GM10248 (cell line): ENCODE data around the gene ADAMTSL5.
"Not testable (repeated sequence)": the region's sequence is repeated elsewhere in the genome, so short reads cannot be mapped to it uniquely, and the experiment has no call there.

ENCODE experiments used
- CTCF ChIA-PET: fragments of 300-600 bp; sonication (Branson Sonifier 250); formaldehyde crosslinking; extraction: SDS; loops from one replicate; lab custom pipeline; 2021; ENCODE audit warnings: antibody characterized with exemption; lab: Yijun Ruan, JAX
- POLR2A ChIA-PET: fragments of 350-650 bp; sonication (Branson Sonifier 250); formaldehyde crosslinking; extraction: SDS; loops from one replicate; lab custom pipeline; 2020; ENCODE audit warnings: antibody characterized with exemption; lab: Yijun Ruan, JAX
- DNase-seq: peaks from one replicate; pipeline ENCODE4 v3.0.0; 2012; ENCODE audit errors: extremely low spot score
- CTCF ChIP-seq: IDR thresholded peaks from 2 replicates; pipeline ENCODE4 v1.5.1; 2012; ENCODE audit warnings: mild to moderate bottlenecking, low read depth; ENCODE audit errors: extremely low read depth, missing control alignments, control extremely low read depth

The ADAMTSL5 gene

DNA sequence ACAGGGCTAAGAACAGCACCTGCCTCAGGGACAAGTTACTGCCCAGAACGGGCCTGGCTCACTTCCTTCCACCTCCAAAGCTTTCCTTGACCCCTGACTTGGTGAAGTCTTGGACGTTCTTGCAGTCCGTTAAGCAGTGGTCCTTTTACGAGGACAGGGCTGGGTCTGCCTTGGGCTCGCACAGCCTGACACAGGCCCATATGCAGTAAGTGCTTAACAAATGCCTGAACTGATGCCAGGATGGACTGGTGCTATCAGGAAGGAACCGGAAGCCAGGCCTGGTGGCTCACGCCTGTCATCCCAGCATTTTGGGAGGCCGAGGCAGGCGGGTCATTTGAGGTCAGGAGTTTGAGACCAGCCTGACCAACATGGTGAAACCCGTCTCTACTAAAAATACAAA, 9.2 kb upstream of the ADAMTSL5 start:
- ChIA-PET CTCF (interaction anchor here (1.9 kb wide), 1 partner anchor 24 kb away, joined by 7 read pairs; no protein-coding TSS in a partner anchor), POLR2A (no interaction called here)
- no peak for DNase-seq
- no peak for TF ChIP-seq CTCF

DNA sequence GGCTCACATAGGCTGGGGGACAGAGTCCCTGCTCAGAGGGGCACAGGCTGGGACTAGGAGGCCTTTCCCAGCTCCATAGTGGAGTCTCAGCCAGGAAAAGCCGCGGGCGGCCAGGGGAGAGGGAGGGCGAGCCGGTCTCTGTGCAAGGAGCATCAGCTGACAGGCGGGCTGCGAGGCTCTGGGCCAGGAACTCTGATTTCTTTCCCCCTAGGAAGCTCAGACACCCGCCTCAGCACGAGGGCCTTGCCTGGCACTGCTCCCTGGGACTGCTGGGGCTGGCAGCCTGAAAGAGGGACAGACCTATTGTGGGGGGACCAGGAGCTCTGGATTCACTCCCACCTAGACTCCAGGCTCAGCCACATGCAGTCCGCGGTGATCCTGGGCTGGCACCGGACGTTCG, 8.8 kb upstream of the ADAMTSL5 start:
- DNase-seq: no peak
- POLR2A ChIA-PET: no interaction called here
- CTCF ChIA-PET: interaction anchor here (1.9 kb wide), 1 partner anchor 25 kb away, joined by 7 read pairs; no protein-coding TSS in a partner anchor
- TF ChIP-seq CTCF: no peak

DNA sequence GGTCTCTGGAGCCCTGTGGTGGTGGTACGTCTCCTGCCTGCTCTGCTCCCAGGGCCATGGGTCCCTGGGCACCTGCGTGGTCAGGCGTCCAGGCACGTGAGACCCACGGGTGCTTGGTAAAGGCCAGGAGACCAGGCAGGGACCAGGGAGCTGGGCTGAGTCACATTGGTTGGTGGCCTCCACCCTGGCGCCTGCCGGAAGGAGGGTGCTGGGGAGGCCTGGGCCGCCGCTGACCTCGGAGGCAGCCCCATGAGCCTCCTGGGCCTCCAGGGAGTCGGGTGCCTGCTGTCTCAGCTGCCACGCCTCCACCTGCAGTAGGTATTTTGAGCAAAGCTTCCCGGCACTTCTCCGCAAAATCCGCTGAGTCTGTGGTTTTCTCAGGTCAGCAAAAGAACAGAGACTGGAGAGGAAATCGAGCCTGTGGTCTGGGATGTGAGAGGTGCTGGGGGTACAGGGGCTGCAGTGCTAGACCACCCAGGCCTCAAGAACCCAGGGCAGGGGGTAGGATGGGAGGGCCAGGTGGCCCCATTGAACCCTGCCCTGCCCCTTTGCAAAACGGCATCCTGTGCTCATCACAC, 7.5 kb upstream of the ADAMTSL5 start:
- no peak for DNase-seq

GRCh38 chr19:1519802-1520201, 7.0 kb upstream of the ADAMTSL5 start:
- CTCF ChIA-PET: interaction anchor here (0.8 kb wide), 1 partner anchor 153 kb away, joined by 3 read pairs; no protein-coding TSS in a partner anchor

More for the DNA sequence above, 7.5 kb upstream of the ADAMTSL5 start:
- ChIA-PET POLR2A (no interaction called here), CTCF (interaction anchor here (0.8 kb wide), 1 partner anchor 152 kb away, joined by 3 read pairs; no protein-coding TSS in a partner anchor)
- no peak for TF ChIP-seq CTCF

DNA sequence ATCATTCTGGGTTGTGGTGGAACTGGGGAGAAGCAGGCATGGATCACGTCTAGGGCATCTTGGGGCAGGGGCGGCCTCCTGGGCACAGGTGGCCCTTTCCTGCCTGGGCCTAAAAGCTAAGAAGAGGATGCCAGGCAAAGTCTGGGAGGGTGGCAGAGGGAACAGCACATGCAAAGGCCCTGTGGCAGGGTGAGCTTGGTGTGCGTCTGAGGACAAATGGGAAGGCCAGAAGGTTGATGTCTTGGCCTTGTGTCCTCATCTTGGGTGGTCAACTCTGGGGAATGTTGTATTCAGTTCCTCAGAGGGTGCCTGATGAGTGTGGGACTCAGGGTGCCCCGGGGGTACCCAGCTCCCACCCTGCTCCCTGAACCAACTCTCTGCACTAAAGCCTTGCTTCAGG, 5.7 kb upstream of the ADAMTSL5 start:
- DNase-seq: no peak
- CTCF ChIA-PET: no interaction called here
- no peak for TF ChIP-seq CTCF
- POLR2A ChIA-PET: no interaction called here

More at GRCh38 chr19:1519802-1520201, 7.0 kb upstream of the ADAMTSL5 start:
- DNase-seq, POLR2A ChIA-PET: not testable (repeated sequence)

GRCh38 chr19:1516395-1516753, 3.6 kb upstream of the ADAMTSL5 start:
- ChIA-PET CTCF (no interaction called here), POLR2A (no interaction called here)
- DNase-seq: no peak

More at GRCh38 chr19:1516395-1516753, 3.6 kb upstream of the ADAMTSL5 start:
- no peak for TF ChIP-seq CTCF
